GM18498 (cell line): ENCODE measurements around the gene CRACR2B.

Experiments
- ATAC-seq: cut with Tn5 transposase; IDR thresholded peaks from one replicate; pipeline ENCODE4 v1.9.1; 2021; ENCODE audit warnings: mild to moderate bottlenecking, moderate library complexity; ENCODE audit not compliant: unreplicated experiment

Gene CRACR2B

GRCh38 chr11:825366-826226 lies 2.1 kb upstream of the CRACR2B start:
- ATAC-seq = no peak

GRCh38 chr11:826227-826621 lies 1.5 kb upstream of the CRACR2B start:
- ATAC-seq = no peak

GRCh38 chr11:826836-827145 lies 928 bp upstream of the CRACR2B start:
- ATAC-seq = no peak

- peak; percentile 48 for ATAC-seq
Measured at GRCh38 chr11:827146-827896, 398 bp upstream of the CRACR2B start.

GRCh38 chr11:828506-829175 lies 922 bp downstream of the CRACR2B start:
- no peak for ATAC-seq

GRCh38 chr11:829176-829846 lies 1.6 kb downstream of the CRACR2B start:
- ATAC-seq = no peak

GRCh38 chr11:829847-830294 lies 2.2 kb downstream of the CRACR2B start:
- no peak for ATAC-seq

- no peak for ATAC-seq
Measured at GRCh38 chr11:830295-831117, 2.8 kb downstream of the CRACR2B start.

- ATAC-seq = no peak
Measured at GRCh38 chr11:831118-831864, 3.6 kb downstream of the CRACR2B start.

GRCh38 chr11:831961-832528 lies 4.3 kb downstream of the CRACR2B start:
- ATAC-seq = no peak

GRCh38 chr11:832529-833113 lies 4.9 kb downstream of the CRACR2B start, which contains the start of gene CD151:
CD151 (plus strand) TSS chr11:832952; CDS start chr11:836070, 3,118 bp downstream.
- ATAC-seq = peak; percentile 48

- ATAC-seq = peak; percentile 19
Measured at GRCh38 chr11:833114-833791, 5.5 kb downstream of the CRACR2B start.

- ATAC-seq = no peak
Measured at GRCh38 chr11:833849-834311, 6.2 kb downstream of the CRACR2B start.

GRCh38 chr11:834371-835316 lies 6.9 kb downstream of the CRACR2B start:
- ATAC-seq = no peak

- no peak for ATAC-seq
Measured at GRCh38 chr11:836274-836673, 8.6 kb downstream of the CRACR2B start.

- ATAC-seq = no peak
Measured at GRCh38 chr11:836700-837099, 9.0 kb downstream of the CRACR2B start.
